Gastroesophageal sphincter (tissue), 4 donors: Measurements from ENCODE around the gene TBC1D14. TPM values are rescaled to one million over a fixed set of nuclear protein-coding genes. Genes with fewer than 3 reads are reported as not detected.

Source experiments
- ATAC-seq: fragments of 150-250 bp; one replicate; pipeline ENCODE4 v1.9.1; 2016; ENCODE audit warnings: mild to moderate bottlenecking, moderate library complexity
- H3K27ac ChIP-seq, 4 donors: fragments of 200-600 bp; sonication (generic) in 3 of 4; 1 replicate in 3 of 4; 2 replicates in 1 of 4; pipeline ENCODE4 v1.5.1; 2016 to 2019
- H3K27me3 ChIP-seq: fragments of 200-600 bp; sonication (generic); one replicate; pipeline ENCODE4 v1.5.1; 2019
- H3K36me3 ChIP-seq, 2 donors: fragments of 200-600 bp; sonication (generic); one replicate each; pipeline ENCODE4 v1.5.1; 2019; ENCODE audit warnings: control low read depth in 1 of 2
- H3K4me1 ChIP-seq, 3 donors: fragments of 200-600 bp; sonication (generic); 1 replicate in 2 of 3; 2 replicates in 1 of 3; pipeline ENCODE4 v1.5.1; 2016 to 2019; ENCODE audit warnings: control low read depth in 2 of 3
- H3K4me3 ChIP-seq, 2 donors: fragments of 200-600 bp; sonication (generic); one replicate each; pipeline ENCODE4 v1.5.1; 2019; ENCODE audit warnings: mild to moderate bottlenecking in 1 of 2, moderate library complexity in 1 of 2
- H3K9me3 ChIP-seq, 3 donors: fragments of 200-600 bp; sonication (generic); one replicate each; pipeline ENCODE4 v1.5.1; 2017 to 2019; ENCODE audit warnings: control low read depth in 2 of 3
- EP300 ChIP-seq: sonication (generic); formaldehyde crosslinking; IDR thresholded peaks from one replicate; pipeline ENCODE4 v1.6.1; 2017; ENCODE audit warnings: antibody characterized with exemption, mild to moderate bottlenecking
- POLR2A ChIP-seq, 2 donors: fragments of 450-650 bp; IDR thresholded peaks; one replicate each; pipeline ENCODE4 v1.6.1; 2017; ENCODE audit warnings: antibody characterized with exemption in 2 of 2, mild to moderate bottlenecking in 2 of 2, moderate library complexity in 1 of 2
- POLR2AphosphoS5 ChIP-seq: sonication (generic); formaldehyde crosslinking; IDR thresholded peaks from one replicate; pipeline ENCODE4 v1.6.1; 2017; ENCODE audit warnings: antibody characterized with exemption
- WGBS, 2 donors: methylation state at CpG; one replicate each; pipeline ENCODE4 v1.1.5; 2018; ENCODE audit warnings: low coverage in 1 of 2; 5-methylcytosine and 5-hydroxymethylcytosine counted together
- total RNA-seq, 4 donors: library from RNA; depleted of rRNA; stranded (reverse); fragments of >200 nt; gene quantifications; one replicate each; pipeline ENCODE4 v1.1.0, GENCODE V29; 2016
- TF ChIP-seq, protein P1 (sequence below), 4 experiments: fragments of 200-600 bp in 2 of 4; fragments of 450-650 bp in 2 of 4; sonication (generic) in 1 of 4; IDR thresholded peaks; one replicate each; pipeline ENCODE4 v1.5.1; 2017 to 2019; ENCODE audit warnings: antibody characterized with exemption in 4 of 4, mild to moderate bottlenecking in 2 of 4, moderate library complexity in 2 of 4

Gene TBC1D14
- total RNA-seq, 4 donors from 2014 or later: 42.5 to 54.2 (median 45.0) TPM

GRCh38 chr4:7018281-7018680, 108.7 kb downstream of the TBC1D14 start:
- ATAC-seq: no peak
- peaks cover 0 to 93% of the 10 kb centered on the region in 2 donors for H3K36me3 ChIP-seq
- H3K4me1 ChIP-seq: no peaks in the 10 kb centered on the region
- no peak overlapping the region for H3K4me3 ChIP-seq
- TF ChIP-seq POLR2AphosphoS5 (no peak), EP300 (no peak), POLR2A (IDR thresholded peaks at IDR 0.05) (no peak)
- TF ChIP-seq, protein P1, sequence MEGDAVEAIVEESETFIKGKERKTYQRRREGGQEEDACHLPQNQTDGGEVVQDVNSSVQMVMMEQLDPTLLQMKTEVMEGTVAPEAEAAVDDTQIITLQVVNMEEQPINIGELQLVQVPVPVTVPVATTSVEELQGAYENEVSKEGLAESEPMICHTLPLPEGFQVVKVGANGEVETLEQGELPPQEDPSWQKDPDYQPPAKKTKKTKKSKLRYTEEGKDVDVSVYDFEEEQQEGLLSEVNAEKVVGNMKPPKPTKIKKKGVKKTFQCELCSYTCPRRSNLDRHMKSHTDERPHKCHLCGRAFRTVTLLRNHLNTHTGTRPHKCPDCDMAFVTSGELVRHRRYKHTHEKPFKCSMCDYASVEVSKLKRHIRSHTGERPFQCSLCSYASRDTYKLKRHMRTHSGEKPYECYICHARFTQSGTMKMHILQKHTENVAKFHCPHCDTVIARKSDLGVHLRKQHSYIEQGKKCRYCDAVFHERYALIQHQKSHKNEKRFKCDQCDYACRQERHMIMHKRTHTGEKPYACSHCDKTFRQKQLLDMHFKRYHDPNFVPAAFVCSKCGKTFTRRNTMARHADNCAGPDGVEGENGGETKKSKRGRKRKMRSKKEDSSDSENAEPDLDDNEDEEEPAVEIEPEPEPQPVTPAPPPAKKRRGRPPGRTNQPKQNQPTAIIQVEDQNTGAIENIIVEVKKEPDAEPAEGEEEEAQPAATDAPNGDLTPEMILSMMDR (IDR thresholded peaks at IDR 0.05): no peak
- no peaks in the 10 kb centered on the region for H3K27me3 ChIP-seq
- no peaks in the 10 kb centered on the region for H3K9me3 ChIP-seq
- H3K27ac ChIP-seq: no peak overlapping the region
- WGBS, 2 donors: 89% methylated on average over 5 of the region's 9 CpGs; no CpG with 5 or more reads in 1 of the 2 donors

- ATAC-seq: no peak
- WGBS, 2 donors: 86 to 92% methylated on average over 2 to 7 of the region's 10 CpGs
- Histone ChIP-seq H3K4me1 (no peaks in the 10 kb centered on the region), H3K9me3 (no peaks in the 10 kb centered on the region), H3K27ac (no peak overlapping the region), H3K4me3 (no peak overlapping the region), H3K36me3 (peaks cover 0 to 93% of the 10 kb centered on the region in 2 donors), H3K27me3 (no peaks in the 10 kb centered on the region)
- TF ChIP-seq POLR2A (IDR thresholded peaks at IDR 0.05) (no peak), EP300 (no peak), POLR2AphosphoS5 (no peak)
- TF ChIP-seq, protein P1 (IDR thresholded peaks at IDR 0.05): no peak
Observed at GRCh38 chr4:7019367-7019766, 109.7 kb downstream of the TBC1D14 start.

- H3K36me3 ChIP-seq: peaks cover 0 to 93% of the 10 kb centered on the region in 2 donors
- WGBS, 2 donors: 83% methylated on average over 1 of the region's 2 CpGs; no CpG with 5 or more reads in 1 of the 2 donors
- H3K27ac ChIP-seq: no peak overlapping the region
Observed at GRCh38 chr4:7020290-7020689, 110.7 kb downstream of the TBC1D14 start.

GRCh38 chr4:7020856-7021255, 111.2 kb downstream of the TBC1D14 start:
- Histone ChIP-seq H3K27ac (no peak overlapping the region), H3K4me3 (no peak overlapping the region), H3K36me3 (peaks cover 0 to 93% of the 10 kb centered on the region in 2 donors), H3K4me1 (no peaks in the 10 kb centered on the region), H3K27me3 (no peaks in the 10 kb centered on the region), H3K9me3 (no peaks in the 10 kb centered on the region)
- TF ChIP-seq POLR2A (IDR thresholded peaks at IDR 0.05) (no peak), EP300 (no peak), POLR2AphosphoS5 (no peak)
- TF ChIP-seq, protein P1 (IDR thresholded peaks at IDR 0.05): no peak
- WGBS, 2 donors: 92 to 100% methylated on average over 3 to 8 of the region's 11 CpGs
- no peak for ATAC-seq

More at GRCh38 chr4:7020290-7020689, 110.7 kb downstream of the TBC1D14 start:
- TF ChIP-seq EP300 (no peak), POLR2A (IDR thresholded peaks at IDR 0.05) (no peak), POLR2AphosphoS5 (no peak)
- TF ChIP-seq, protein P1 (IDR thresholded peaks at IDR 0.05): no peak
- Histone ChIP-seq H3K9me3 (no peaks in the 10 kb centered on the region), H3K4me3 (no peak overlapping the region), H3K4me1 (no peaks in the 10 kb centered on the region), H3K27me3 (no peaks in the 10 kb centered on the region)
- ATAC-seq: no peak

GRCh38 chr4:7021355-7021754, 111.7 kb downstream of the TBC1D14 start:
- WGBS, 2 donors: 69 to 74% methylated on average over 4 to 5 of the region's 5 CpGs
- H3K36me3 ChIP-seq: peaks cover 0 to 93% of the 10 kb centered on the region in 2 donors
- TF ChIP-seq POLR2AphosphoS5: no peak
- no peak for TF ChIP-seq EP300
- TF ChIP-seq, protein P1 (IDR thresholded peaks at IDR 0.05): no peak
- TF ChIP-seq POLR2A (IDR thresholded peaks at IDR 0.05): no peak
- ATAC-seq: no peak
- H3K4me1 ChIP-seq: no peaks in the 10 kb centered on the region
- no peak overlapping the region for H3K4me3 ChIP-seq
- H3K9me3 ChIP-seq: no peaks in the 10 kb centered on the region
- H3K27ac ChIP-seq: no peak overlapping the region
- no peaks in the 10 kb centered on the region for H3K27me3 ChIP-seq
